ENCODE results near the gene GPR141. TPM values are rescaled to one million over a fixed set of nuclear protein-coding genes. Genes with fewer than 3 reads are reported as not detected.

Gene GPR141
- total RNA-seq: not detected

GRCh38 chr7:37683246-37684120 is at the start of gene GPR141:
Gene GPR141, plus strand, starts transcription at chr7:37683766. Its CDS starts 56,628 bp downstream, at chr7:37740394.
- Histone ChIP-seq H3K27me3 (no peaks in the 10 kb centered on the region), H3K4me1 (no peaks in the 10 kb centered on the region), H3K36me3 (no peaks in the 10 kb centered on the region), H3K27ac (no peak within 1 kb of the TSS), H3K4me3 (no peak within 1 kb of the TSS), H3K9me3 (no peaks in the 10 kb centered on the region)
- no peak for DNase-seq (ENCODE audit: low spot score in 2 of 2)
- intact Hi-C loops (cut with DNase I): no loop called here
- TF ChIP-seq CTCF (IDR thresholded peaks at IDR 0.05): no peak

GRCh38 chr7:37635346-37635745 is 48.2 kb upstream of the GPR141 start:
- Histone ChIP-seq H3K4me1 (no peaks in the 10 kb centered on the region), H3K27ac (no peak overlapping the region), H3K4me3 (no peak overlapping the region), H3K27me3 (no peaks in the 10 kb centered on the region), H3K9me3 (no peaks in the 10 kb centered on the region), H3K36me3 (no peaks in the 10 kb centered on the region)
- TF ChIP-seq CTCF (IDR thresholded peaks at IDR 0.05): no peak
- intact Hi-C loops (cut with DNase I): no loop called here
- DNase-seq (ENCODE audit: low spot score in 2 of 2): no peak

- Histone ChIP-seq H3K27ac (no peak overlapping the region), H3K4me3 (no peak overlapping the region), H3K27me3 (no peaks in the 10 kb centered on the region), H3K36me3 (no peaks in the 10 kb centered on the region), H3K4me1 (no peaks in the 10 kb centered on the region), H3K9me3 (no peaks in the 10 kb centered on the region)
- TF ChIP-seq CTCF (IDR thresholded peaks at IDR 0.05): no peak
- intact Hi-C loops (cut with DNase I): no loop called here
- DNase-seq (ENCODE audit: low spot score in 2 of 2): no peak
Observed at GRCh38 chr7:37642028-37642540, 41.5 kb upstream of the GPR141 start.

- no peak overlapping the region for H3K4me3 ChIP-seq
- H3K9me3 ChIP-seq: no peaks in the 10 kb centered on the region
- H3K4me1 ChIP-seq: no peaks in the 10 kb centered on the region
- no peak overlapping the region for H3K27ac ChIP-seq
- H3K36me3 ChIP-seq: no peaks in the 10 kb centered on the region
- DNase-seq (ENCODE audit: low spot score in 2 of 2): no peak
- H3K27me3 ChIP-seq: no peaks in the 10 kb centered on the region
- intact Hi-C loops (cut with DNase I): no loop called here
- no peak for TF ChIP-seq CTCF (IDR thresholded peaks at IDR 0.05)
Observed at GRCh38 chr7:37643876-37644275, 39.7 kb upstream of the GPR141 start.

- no peaks in the 10 kb centered on the region for H3K36me3 ChIP-seq
- no peaks in the 10 kb centered on the region for H3K27me3 ChIP-seq
- H3K27ac ChIP-seq: no peak overlapping the region
- no peaks in the 10 kb centered on the region for H3K9me3 ChIP-seq
- intact Hi-C loops (cut with DNase I): no loop called here
- H3K4me1 ChIP-seq: no peaks in the 10 kb centered on the region
- no peak overlapping the region for H3K4me3 ChIP-seq
- no peak for DNase-seq (ENCODE audit: low spot score in 2 of 2)
- no peak for TF ChIP-seq CTCF (IDR thresholded peaks at IDR 0.05)
Observed at GRCh38 chr7:37645282-37646050, 38.1 kb upstream of the GPR141 start.

All from ascending aorta (tissue), 2 donors.